NCI-H345 treated with DMSO at 0.1 percent for 48 hours (cell line): ENCODE results near the gene PTPRM.
A peak's percentile ranks its signal among the peaks of the same experiment; 100 is the strongest.

Source experiments
- DNase-seq: peaks from one replicate; lab custom pipeline; 2025; ENCODE audit not compliant: unreplicated experiment; lab: John Stamatoyannopoulos, UW

The PTPRM gene

DNA sequence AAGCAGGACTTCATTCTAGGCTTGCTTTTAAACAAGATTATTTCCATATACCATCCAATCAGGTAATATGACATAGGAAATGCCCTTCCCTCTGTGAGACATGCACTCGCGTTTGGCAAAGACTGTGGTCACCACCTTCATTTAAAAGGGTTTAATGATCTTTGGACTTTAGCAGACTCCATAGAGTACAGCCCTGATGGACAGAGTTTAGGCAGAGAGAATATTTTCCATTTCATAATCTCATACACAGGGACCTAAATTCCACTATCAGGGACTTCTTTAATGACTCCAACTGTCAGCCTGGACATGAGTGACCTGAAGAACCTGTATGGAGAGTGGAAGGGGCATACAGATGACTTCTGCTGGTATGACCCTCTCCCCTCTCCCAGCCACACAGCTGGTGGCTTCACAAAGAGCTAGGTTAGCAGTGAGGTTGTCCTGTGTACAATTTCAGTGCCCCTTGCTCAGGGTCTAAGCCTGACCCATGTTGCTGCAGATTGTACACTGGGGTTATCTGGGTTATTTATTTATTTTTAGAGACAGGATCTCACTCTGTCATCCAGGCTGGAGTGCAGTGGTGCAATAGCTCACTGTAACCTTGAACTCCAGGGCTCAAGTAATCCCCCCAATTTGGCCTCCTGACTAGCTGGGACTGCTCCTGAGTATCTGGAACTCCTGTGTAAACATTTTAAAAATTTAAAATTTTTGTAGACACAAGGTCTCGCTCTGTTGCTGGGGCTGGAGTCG lies 59.2 kb downstream of the PTPRM start:
- no peak for DNase-seq

- no peak for DNase-seq
Measured at GRCh38 chr18:7626922-7627440, 59.9 kb downstream of the PTPRM start.

- no peak for DNase-seq
Measured at GRCh38 chr18:7629416-7629815, 62.3 kb downstream of the PTPRM start.

DNA sequence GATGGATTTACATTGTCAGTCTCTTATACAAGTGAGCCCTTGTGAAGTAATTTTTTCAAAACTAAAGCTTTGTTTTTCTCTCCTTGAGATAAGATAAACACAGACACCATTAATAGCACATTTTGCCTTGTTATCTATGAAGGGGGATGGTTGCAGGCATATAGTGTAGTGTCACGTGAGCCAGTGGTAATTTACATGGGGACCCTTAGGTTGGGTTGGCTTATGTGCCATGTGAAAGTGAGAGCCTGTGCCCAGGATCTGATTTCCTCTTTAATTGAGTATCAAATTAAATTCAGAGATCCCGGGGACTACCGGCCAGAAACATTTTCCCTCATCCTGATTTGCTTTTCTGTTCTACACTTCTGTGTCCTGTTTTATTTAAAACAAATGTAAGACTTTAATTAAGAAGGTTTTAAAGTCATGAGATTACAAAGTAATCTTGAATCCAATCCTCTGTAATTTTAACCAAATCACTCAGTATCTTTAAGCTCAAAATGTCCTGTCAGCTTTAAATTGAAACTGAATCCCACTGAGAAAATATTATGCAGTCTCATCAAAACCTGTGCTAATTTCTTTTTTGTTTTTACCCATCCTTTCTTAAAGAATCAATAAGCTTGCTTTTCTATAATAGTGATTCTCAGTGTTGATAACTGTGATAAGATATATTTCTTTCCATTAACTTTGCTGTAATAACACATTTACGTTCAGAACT lies 63.8 kb downstream of the PTPRM start:
- DNase-seq = no peak

DNA sequence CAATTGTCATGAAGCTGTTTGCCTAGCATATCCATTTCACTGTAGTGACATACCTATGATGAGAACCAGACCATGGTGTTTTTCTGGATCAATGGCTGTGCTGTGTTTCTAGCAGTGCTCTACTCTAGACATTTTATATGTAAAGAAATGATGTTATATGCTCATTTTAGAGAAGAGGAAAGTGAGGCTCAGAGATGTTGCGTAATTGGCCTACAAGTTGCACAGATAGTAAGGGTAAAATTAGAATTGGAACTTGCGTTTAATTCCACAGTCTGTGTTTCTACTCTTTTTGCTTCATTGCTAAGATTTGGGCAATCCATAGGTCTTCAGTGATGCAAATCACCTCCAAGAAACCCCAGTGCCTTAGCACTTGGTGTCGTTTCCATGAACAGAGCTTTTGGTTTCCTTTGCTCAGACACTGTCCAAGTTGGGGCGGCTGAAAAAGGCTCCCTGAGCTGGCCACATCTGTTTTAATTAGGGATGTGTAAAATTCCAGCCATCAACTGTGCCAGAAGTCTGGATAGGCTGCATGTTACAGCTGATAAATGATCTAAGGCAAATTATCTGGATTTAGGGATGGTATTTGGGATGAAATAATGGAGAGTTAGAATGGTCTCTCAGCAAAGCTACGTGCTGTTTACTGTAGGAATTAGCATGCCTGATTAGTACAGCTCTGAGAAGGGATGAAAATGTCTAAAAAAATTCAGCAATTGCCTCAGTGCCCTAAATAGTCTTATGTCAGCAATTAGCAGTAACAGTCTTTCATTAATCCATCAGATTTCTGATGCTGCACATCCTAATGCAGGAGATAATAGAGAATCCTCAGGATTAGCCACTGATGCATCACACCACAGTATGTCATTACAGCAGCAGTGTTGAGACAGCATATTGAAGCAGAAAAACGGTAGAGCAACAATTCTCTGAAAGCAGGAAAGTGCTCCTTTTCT lies 65.3 kb downstream of the PTPRM start:
- no peak for DNase-seq

DNA sequence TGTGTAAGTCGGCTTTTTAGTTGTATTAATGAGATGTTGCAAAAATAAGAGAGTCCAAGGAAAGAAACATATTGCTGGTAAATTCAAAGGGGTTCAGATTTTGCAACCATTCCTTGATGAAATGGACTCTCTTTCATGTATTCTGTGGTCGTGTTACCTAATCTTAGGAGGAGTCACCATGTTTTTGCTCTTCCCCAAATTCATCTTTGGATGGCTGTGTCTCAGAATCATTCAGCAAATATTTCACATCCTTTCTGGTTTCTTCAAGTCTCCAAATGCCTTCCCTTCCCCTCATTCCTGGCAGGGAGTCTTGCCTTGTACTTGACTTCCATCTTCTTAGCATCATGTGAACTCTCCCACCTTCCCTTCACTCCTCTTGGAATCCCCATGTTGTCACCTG lies 66.1 kb downstream of the PTPRM start:
- DNase-seq = no peak

GRCh38 chr18:7635948-7636347 lies 68.8 kb downstream of the PTPRM start:
- no peak for DNase-seq

- no peak for DNase-seq
Measured at GRCh38 chr18:7637269-7637668, 70.2 kb downstream of the PTPRM start.

- DNase-seq = no peak
Measured at GRCh38 chr18:7638321-7638720, 71.2 kb downstream of the PTPRM start.

- no peak for DNase-seq
Measured at GRCh38 chr18:7641813-7642212, 74.7 kb downstream of the PTPRM start.

DNA sequence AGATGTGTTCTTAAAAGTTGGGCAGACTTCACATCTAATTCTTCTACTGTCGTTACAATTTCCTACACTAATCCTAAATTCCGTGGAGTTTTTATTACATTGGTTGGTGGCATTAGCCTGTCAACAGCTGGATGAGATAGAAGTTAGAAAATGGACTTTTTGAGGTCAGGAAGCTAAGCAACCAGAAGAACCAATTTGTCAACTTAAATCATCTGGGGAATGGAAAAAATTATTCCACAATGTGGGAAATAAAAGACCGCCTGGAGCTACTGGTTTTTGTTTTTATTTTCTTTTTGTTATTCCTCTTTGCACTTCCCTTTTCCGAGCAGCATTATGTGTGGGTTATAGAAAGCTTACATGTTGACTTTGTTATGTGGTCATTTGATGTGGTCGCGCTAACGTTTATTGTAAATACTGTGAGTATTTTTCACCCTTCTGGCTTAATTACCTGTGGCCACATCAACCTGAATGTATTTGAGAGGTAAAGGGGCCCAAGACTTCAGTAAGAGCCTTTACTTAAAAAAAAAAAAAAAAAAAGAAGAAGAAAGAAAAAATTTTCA lies 75.3 kb downstream of the PTPRM start:
- DNase-seq = no peak

DNA sequence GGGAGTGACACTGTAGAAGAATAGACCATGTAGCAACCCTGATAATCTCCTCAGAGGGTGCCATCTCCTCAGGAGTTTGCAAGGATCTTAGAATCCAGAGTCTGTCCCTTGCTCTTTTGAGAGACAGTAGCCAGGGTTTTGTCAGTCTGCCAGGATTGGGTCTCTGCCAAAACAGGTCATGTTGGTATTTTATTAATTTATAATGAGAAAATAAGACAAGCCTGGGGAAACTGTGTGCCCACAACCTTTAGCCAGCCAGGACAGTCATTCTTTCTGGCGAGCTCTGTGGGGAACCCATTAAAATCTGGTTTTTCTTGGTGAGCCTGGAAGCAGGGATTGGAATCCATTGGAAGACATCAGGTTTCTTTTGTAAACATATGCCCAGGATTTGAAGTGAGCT lies 78.6 kb downstream of the PTPRM start:
- peak; percentile 37 for DNase-seq

DNA sequence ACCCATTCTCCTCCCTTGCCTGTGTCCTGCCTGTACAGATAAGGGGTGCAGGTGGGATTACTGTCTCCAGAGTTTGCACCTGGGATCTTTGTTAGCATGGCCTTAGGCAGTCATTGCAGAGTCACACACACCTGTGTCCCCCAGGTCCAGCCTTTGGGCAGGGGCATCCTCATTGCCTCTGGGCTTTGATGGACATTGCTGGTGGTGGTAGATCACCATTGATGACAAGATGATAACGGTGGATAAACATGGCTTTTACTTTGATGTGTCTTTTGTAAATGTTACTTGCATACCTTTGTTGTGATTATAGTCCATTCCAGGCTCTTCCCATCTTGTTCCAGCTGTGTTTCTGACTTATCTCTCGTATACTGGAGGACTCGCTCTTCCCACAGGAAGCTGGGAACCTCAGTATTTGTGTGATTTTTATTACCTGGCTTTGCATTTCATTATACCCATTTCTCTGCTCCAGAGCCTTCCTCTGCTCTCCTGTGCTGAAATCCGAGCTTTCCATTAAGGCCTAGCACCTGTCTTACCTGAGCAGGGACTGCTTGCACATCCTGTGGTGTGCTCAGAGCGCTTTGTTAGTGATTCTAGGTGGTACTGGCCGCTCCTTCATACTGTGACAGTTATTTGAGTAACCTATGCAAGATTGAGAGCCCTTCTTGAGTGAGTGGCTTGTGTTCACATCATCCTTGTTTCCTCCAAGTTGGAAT lies 79.2 kb downstream of the PTPRM start:
- DNase-seq = no peak

- DNase-seq = no peak
Measured at GRCh38 chr18:7647500-7647899, 80.4 kb downstream of the PTPRM start.

DNA sequence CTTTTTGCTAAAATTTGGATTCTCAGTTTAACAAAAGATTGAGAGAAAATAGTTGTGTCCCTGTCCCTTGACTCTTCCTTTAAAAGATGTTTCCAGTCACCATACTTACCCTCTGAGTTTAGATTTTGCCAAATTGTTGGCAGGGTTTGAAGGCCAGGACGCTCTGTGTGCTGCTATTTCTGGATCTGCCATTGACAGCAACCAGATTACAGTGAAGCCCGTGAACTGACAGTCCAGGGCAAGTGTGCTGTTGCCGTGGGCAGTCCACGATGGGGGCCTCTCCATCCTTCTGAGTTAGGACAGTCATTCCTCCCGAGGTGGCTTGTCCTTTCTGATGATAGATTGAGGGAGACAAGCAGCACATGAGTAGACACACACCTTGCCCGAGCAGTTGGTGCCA lies 89.9 kb downstream of the PTPRM start:
- DNase-seq = no peak

DNA sequence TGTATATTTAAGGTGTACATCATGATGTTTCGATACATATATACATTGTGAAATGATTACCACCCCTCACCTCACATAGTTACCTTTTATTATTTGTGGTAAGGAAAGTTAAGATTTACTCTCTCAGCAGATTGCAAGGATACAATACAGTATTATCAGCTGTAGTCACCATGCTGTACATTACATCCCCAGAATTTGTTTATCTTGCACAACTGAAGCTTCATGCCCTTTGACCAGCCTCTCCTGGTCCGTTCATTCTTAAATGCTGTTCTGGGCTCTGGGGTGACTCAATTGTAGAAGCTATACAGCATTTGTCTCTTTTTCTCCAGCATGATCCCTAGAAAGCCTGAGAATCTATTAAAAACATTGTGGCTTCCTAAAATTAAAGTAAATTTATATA lies 90.8 kb downstream of the PTPRM start:
- DNase-seq = no peak

DNA sequence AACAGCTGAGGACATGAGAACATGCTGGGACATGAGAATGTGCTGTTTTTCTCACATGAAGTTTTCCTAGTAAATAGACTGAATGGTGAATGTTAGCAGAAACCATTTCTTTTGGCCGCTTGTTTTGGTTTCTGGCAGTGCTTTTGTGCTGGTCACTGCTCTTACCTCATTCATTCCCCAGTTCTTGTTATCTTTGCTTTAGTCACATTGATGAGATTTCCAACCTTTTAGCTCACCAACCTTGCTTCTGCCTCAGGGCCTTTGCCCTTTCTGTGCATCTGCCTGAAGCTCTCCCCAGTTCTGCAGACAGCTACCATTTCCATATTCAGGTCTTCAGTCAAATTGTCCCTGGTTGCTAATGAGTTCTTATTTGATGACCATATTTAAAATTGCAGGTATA lies 91.6 kb downstream of the PTPRM start:
- no peak for DNase-seq

DNA sequence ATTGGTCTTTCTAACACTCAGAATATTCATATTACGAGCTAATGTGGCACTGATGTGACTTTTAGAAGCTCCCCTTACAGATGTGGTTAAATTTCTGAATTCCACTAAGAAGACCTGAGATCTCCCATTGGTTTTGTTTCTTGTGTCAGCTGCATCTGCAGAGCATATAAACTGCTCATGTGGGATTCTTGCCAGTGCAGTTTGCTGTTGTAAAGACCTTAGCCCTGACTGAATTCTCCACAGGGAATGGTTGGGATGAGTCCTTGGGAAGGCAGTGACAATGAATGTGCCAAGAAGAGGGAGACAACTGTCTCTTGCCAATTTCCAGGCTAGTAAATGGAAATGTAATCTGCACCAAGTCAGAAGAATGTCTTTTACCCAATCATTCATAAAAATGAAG lies 94.1 kb downstream of the PTPRM start:
- no peak for DNase-seq

GRCh38 chr18:7662866-7663265 lies 95.8 kb downstream of the PTPRM start:
- DNase-seq = no peak
